Type B pancreatic cell (in vitro differentiated cells): ENCODE measurements around the gene MYOZ1. TPM values are rescaled to one million over a fixed set of nuclear protein-coding genes. Genes with fewer than 3 reads are reported as not detected.
A peak's percentile ranks its signal among the peaks of the same experiment; 100 is the strongest.

Source experiments
- DNase-seq: peaks from one replicate; pipeline ENCODE4 v3.0.0; 2021; ENCODE audit warnings: mixed read lengths; ENCODE audit not compliant: unreplicated experiment; ENCODE audit errors: extremely low spot score
- H3K27ac Mint-ChIP-seq: 2 replicates; pipeline ENCODE4 v1.8.0; 2021; ENCODE audit warnings: mild to moderate bottlenecking, mixed read lengths
- H3K27me3 Mint-ChIP-seq: 2 replicates; pipeline ENCODE4 v1.8.0; 2021; ENCODE audit warnings: mixed read lengths
- H3K36me3 Mint-ChIP-seq: 2 replicates; pipeline ENCODE4 v1.8.0; 2021; ENCODE audit warnings: mixed read lengths
- H3K4me1 Mint-ChIP-seq: one replicate; pipeline ENCODE4 v1.8.0; 2021; ENCODE audit warnings: mixed read lengths; ENCODE audit not compliant: unreplicated experiment
- H3K4me3 Mint-ChIP-seq: 2 replicates; pipeline ENCODE4 v1.8.0; 2021; ENCODE audit warnings: mild to moderate bottlenecking, mixed read lengths
- H3K9me3 Mint-ChIP-seq: 2 replicates; pipeline ENCODE4 v1.8.0; 2021; ENCODE audit warnings: mixed read lengths
- total RNA-seq: library from RNA; stranded (reverse); gene quantifications from 2 replicates; pipeline ENCODE4 v1.2.1, GENCODE V29; 2021; ENCODE audit warnings: low replicate concordance
- TF ChIP-seq, protein P1 (sequence below): fragments of 200-600 bp; sonication (generic); conservative IDR thresholded peaks from 2 replicates; pipeline ENCODE4 v1.5.0; 2021; ENCODE audit warnings: antibody characterized with exemption, mild to moderate bottlenecking

MYOZ1 gene
- total RNA-seq, 1 donor from 2014 or later = 0.82 TPM

GRCh38 chr10:73649876-73650536 lies 8.7 kb upstream of the MYOZ1 start:
- Mint-ChIP-seq H3K27me3 (no peaks in the 10 kb centered on the region), H3K27ac (no peak overlapping the region), H3K4me1 (peaks cover 14% of the 10 kb centered on the region), H3K4me3 (no peak overlapping the region), H3K9me3 (no peaks in the 10 kb centered on the region), H3K36me3 (no peaks in the 10 kb centered on the region)
- DNase-seq = no peak
- TF ChIP-seq, protein P1, sequence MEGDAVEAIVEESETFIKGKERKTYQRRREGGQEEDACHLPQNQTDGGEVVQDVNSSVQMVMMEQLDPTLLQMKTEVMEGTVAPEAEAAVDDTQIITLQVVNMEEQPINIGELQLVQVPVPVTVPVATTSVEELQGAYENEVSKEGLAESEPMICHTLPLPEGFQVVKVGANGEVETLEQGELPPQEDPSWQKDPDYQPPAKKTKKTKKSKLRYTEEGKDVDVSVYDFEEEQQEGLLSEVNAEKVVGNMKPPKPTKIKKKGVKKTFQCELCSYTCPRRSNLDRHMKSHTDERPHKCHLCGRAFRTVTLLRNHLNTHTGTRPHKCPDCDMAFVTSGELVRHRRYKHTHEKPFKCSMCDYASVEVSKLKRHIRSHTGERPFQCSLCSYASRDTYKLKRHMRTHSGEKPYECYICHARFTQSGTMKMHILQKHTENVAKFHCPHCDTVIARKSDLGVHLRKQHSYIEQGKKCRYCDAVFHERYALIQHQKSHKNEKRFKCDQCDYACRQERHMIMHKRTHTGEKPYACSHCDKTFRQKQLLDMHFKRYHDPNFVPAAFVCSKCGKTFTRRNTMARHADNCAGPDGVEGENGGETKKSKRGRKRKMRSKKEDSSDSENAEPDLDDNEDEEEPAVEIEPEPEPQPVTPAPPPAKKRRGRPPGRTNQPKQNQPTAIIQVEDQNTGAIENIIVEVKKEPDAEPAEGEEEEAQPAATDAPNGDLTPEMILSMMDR = no peak

GRCh38 chr10:73648975-73649829 lies 7.9 kb upstream of the MYOZ1 start:
- H3K27ac Mint-ChIP-seq = peak overlapping the region; percentile 14
- no peak for DNase-seq
- H3K9me3 Mint-ChIP-seq = no peaks in the 10 kb centered on the region
- H3K27me3 Mint-ChIP-seq = peaks cover 4% of the 10 kb centered on the region
- TF ChIP-seq, protein P1 = no peak
- H3K4me1 Mint-ChIP-seq = peaks cover 16% of the 10 kb centered on the region
- no peaks in the 10 kb centered on the region for H3K36me3 Mint-ChIP-seq
- peak overlapping the region; percentile 57 for H3K4me3 Mint-ChIP-seq

DNA sequence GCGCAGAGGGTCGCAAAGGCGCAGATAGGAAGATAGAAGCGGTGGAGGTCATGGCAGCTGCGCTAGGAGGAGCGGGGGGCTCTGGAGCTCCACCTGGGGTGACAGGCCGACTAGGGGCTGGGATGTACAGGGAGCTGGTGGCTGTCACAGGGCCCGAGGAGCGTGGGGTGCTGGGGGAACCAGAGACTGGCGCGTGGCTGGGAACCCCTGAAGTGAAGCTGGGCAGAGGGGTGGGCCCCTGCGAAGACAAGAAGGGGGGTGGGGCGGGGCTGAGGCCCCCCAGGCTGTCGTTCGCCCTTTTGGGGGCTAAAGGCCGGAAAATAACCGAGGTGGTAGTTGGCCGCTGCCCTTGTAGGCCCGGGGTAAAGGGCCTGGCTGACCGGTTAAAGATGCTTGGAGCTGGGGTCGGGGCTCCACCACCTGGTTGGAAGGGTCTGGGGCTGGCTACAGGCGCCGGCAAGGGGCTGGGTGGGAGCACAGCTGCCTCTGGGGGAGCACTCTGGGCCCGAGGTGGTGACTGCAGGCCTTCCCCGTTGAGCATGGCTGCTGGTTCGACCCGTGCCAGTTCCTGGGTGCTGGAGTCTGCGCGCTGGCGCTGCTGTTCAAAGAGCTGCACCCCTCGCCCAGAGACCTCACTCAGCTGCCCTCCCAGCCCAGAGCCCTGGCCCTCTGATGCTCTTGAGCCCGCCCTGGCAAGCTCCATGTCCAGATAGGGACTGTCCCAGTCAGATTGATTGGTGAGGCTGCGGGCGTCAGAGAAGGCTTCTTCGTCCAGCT lies 6.8 kb upstream of the MYOZ1 start:
- DNase-seq = no peak
- Mint-ChIP-seq H3K27me3 (peaks cover 6% of the 10 kb centered on the region), H3K4me3 (peak overlapping the region; percentile 83), H3K4me1 (peaks cover 20% of the 10 kb centered on the region), H3K27ac (no peak overlapping the region), H3K9me3 (no peaks in the 10 kb centered on the region), H3K36me3 (no peaks in the 10 kb centered on the region)
- TF ChIP-seq, protein P1 = no peak

DNA sequence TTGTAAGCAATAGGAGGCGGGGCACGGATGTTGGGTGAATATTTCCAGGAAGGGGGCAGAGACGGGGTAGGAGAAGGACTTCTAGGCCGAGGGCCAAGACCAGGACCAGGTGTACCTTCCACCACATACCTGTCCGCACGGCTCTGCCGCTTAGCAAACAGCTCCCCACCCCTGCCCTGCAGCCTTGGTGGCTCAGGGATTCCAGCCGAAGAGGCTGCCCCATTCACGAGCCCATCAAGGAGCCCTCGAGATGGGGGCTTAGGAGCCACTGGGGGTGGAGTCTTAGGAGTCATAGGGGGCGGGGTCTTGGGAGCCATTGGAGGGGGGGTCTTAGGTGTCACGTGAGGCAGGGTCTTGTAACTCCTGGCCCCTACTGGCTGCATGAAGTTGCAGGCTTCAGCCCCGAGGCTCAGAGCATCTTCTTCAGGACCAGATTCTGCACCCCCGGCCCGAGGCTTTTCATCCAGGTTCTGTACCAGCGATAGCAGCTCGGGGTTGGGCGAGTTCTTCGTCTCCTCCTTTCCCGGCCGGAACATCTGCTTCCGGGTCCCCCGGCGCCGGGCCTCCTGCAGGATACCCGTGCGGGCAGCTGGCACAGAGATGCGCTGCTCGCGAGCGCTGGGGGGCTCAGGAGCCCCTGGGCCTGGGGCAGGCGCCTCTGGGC lies 6.1 kb upstream of the MYOZ1 start:
- H3K27me3 Mint-ChIP-seq = peaks cover 6% of the 10 kb centered on the region
- TF ChIP-seq, protein P1 = no peak
- no peaks in the 10 kb centered on the region for H3K36me3 Mint-ChIP-seq
- DNase-seq = no peak
- peaks cover 20% of the 10 kb centered on the region for H3K4me1 Mint-ChIP-seq
- peak overlapping the region; percentile 83 for H3K4me3 Mint-ChIP-seq
- H3K9me3 Mint-ChIP-seq = no peaks in the 10 kb centered on the region
- H3K27ac Mint-ChIP-seq = peak overlapping the region; percentile 72

GRCh38 chr10:73646598-73647041 lies 5.3 kb upstream of the MYOZ1 start:
- TF ChIP-seq, protein P1 = no peak
- Mint-ChIP-seq H3K4me3 (peak overlapping the region; percentile 83), H3K9me3 (no peaks in the 10 kb centered on the region), H3K4me1 (peaks cover 22% of the 10 kb centered on the region), H3K36me3 (no peaks in the 10 kb centered on the region), H3K27me3 (peaks cover 6% of the 10 kb centered on the region), H3K27ac (peak overlapping the region; percentile 72)
- no peak for DNase-seq
